Fibroblast of lung (primary cell): Measurements from ENCODE around the gene MNT.

Source experiments
- CTCF ChIP-seq, 2 donors: IDR thresholded peaks in 1 of 2; conservative IDR thresholded peaks in 1 of 2; 1 replicate in 1 of 2; 2 replicates in 1 of 2; pipeline ENCODE4 v1.5.1; 2011 to 2012; ENCODE audit warnings: low read length in 2 of 2, control low read depth in 1 of 2, inconsistent platforms in 1 of 2, low read depth in 1 of 2, mild to moderate bottlenecking in 1 of 2
- EZH2 ChIP-seq: IDR thresholded peaks from 2 replicates; pipeline ENCODE4 v1.5.1; 2012; ENCODE audit warnings: low read length, control low read depth, mild to moderate bottlenecking; ENCODE audit errors: missing control alignments

- TF ChIP-seq EZH2 (no peak), CTCF (conservative IDR thresholded peaks at IDR 0.05 in 1 of 2, IDR thresholded peaks at IDR 0.05 in 1 of 2; ENCODE audit: low read depth in 1 of 2, low read length in 2 of 2) (no peak)
Measured at GRCh38 chr17:2351269-2351668, 49.6 kb downstream of the MNT start.
